Stimulated activated effector memory CD8-positive, alpha-beta T cell treated with anti-CD3 and anti-CD28 coated beads, Interleukin-12 subunit alpha, Interleukin-12 subunit beta, amount 100 ng/mL, for 72 hours (primary cell): Measurements from ENCODE around the gene IKZF5.
A peak's percentile ranks its signal among the peaks of the same experiment; 100 is the strongest.

Experiments used
- ATAC-seq: fragments of 150-1000 bp; cut with Tn5 transposase; 2 replicates; pipeline ENCODE4 v1.10.0; 2021
- DNase-seq, 2 donors: peaks; one replicate each; pipeline ENCODE4 v3.0.0; 2021 to 2022; ENCODE audit warnings: low spot score in 2 of 2
- H3K27ac Mint-ChIP-seq: one replicate; pipeline ENCODE4 v1.8.0; 2022; ENCODE audit warnings: mild to moderate bottlenecking, mixed read lengths
- H3K36me3 Mint-ChIP-seq: one replicate; pipeline ENCODE4 v1.8.0; 2022; ENCODE audit warnings: mild to moderate bottlenecking, mixed read lengths
- H3K4me1 Mint-ChIP-seq: one replicate; pipeline ENCODE4 v1.8.0; 2022; ENCODE audit warnings: mixed read lengths
- H3K4me3 Mint-ChIP-seq: one replicate; pipeline ENCODE4 v1.8.0; 2022; ENCODE audit warnings: mild to moderate bottlenecking, mixed read lengths
- H3K9me3 Mint-ChIP-seq: one replicate; pipeline ENCODE4 v1.8.0; 2022; ENCODE audit warnings: mixed read lengths

IKZF5 gene

DNA sequence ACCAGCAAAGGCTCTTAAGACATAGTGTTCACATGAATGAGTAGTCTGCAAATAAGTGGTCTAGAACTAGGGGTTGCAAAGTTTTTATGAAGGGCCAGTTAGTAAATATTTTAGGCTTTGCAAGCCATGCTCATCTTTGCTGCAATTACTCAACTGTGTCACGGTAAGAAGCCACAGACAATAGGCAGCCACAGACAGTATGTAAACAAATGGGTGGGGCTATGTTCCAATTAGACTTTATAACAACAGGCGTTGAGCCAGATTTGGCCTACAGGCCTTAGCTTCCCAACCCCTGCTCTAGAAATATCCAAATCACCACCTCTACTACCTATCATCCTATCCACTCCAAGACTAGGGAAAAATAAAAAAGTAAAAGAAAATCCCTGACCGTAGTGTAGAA, 9.2 kb downstream of the IKZF5 start:
- Mint-ChIP-seq H3K27ac (no peak overlapping the region), H3K9me3 (no peaks in the 10 kb centered on the region), H3K36me3 (peaks cover 56% of the 10 kb centered on the region), H3K4me1 (peaks cover 40% of the 10 kb centered on the region), H3K4me3 (no peak overlapping the region)
- no peak for DNase-seq
- ATAC-seq, result peak; percentile 58

DNA sequence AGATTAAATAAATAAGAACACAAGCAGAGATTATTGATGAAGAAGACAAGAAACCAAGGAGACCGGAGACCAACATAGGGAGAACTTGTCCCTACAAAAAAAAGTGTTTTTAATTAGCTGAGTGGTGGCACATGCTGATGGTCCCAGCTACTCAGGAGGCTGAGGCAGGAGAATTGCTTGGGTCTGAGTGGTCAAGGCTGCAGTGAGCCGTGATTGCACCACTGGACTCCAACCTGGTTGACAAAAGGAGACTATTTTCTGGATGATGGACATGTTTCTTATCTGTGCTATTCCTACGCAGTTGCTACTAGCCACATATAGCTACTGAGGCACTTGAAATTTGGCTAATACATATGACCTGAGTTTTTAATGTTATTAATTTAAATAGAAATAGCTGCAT, 9.7 kb downstream of the IKZF5 start:
- no peak overlapping the region for H3K4me3 Mint-ChIP-seq
- H3K36me3 Mint-ChIP-seq, result peaks cover 56% of the 10 kb centered on the region
- H3K9me3 Mint-ChIP-seq, result no peaks in the 10 kb centered on the region
- H3K27ac Mint-ChIP-seq, result peak overlapping the region; percentile 40
- DNase-seq (no peak), ATAC-seq (no peak)
- peaks cover 37% of the 10 kb centered on the region for H3K4me1 Mint-ChIP-seq

DNA sequence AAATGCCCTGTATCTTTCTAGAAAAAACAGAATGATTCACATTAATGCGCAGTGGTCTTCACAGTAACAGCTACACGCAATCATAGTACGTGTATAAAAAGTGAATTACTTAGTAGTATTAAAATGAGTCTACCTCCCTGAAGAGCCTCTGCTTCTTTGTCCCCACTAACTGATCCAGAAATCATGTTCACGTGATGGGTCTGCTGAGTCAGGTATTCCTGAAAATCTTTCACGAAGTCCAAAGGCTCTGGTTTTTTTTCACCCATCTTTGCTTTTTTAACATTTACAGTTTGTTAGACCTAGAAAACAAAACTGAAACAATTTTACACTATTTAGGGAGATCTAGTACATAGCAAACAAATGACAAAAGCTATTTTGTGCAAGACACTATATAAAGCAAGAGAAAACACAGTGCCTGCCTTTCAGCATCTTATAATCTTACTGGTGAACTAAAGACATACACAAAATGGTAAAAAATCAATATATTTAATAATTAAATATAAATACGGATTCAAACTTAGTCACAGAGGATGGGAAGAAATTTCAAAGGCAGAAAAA, 10.2 kb downstream of the IKZF5 start:
- Mint-ChIP-seq H3K4me3 (no peak overlapping the region), H3K4me1 (peaks cover 33% of the 10 kb centered on the region), H3K36me3 (peaks cover 60% of the 10 kb centered on the region), H3K9me3 (no peaks in the 10 kb centered on the region), H3K27ac (peak overlapping the region; percentile 40)
- ATAC-seq (no peak), DNase-seq (no peak)

DNA sequence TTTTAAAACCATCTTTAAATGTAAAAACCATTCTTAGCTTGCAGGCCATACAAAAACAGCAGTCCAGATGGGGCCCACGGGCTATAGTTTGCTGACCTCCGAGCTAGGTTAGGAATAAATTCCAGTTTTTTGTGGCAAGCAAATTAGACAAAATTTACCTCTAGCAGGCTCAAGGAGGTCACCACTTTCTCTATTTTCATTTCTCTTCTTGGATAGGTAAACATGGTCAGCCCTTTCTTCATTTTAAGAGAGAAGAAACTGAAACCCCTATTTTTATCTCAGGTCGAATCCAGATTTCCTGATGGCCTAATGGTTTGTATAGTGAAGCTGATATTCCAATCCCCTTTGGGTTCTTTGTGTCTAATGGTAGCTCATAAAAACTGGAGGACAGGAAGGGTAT, 10.7 kb downstream of the IKZF5 start:
- Mint-ChIP-seq H3K27ac (peak overlapping the region; percentile 40), H3K4me1 (peaks cover 33% of the 10 kb centered on the region), H3K36me3 (peaks cover 65% of the 10 kb centered on the region), H3K4me3 (no peak overlapping the region), H3K9me3 (no peaks in the 10 kb centered on the region)
- DNase-seq (no peak), ATAC-seq (no peak)

DNA sequence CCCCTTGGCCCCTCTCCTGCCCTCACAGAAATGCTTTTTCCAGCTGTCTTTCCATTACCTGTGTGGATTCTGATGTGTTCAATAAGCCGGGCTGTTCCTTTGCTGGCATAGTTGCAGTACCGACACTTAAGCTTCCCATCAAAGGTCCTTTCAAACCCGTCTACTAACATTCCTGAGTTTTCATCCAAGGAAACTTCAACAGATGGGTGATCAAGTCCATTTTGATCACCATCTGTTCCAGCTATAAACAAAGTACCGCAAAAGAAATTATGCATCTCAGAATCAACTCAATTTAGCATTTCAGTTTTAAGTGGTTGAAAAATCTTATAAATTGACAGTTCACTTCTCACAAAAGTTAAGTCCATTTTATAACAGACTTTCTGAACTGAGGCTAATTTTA, 12.7 kb downstream of the IKZF5 start:
- peaks cover 78% of the 10 kb centered on the region for H3K36me3 Mint-ChIP-seq
- no peak overlapping the region for H3K4me3 Mint-ChIP-seq
- ATAC-seq (no peak), DNase-seq (no peak)
- peaks cover 20% of the 10 kb centered on the region for H3K4me1 Mint-ChIP-seq
- no peaks in the 10 kb centered on the region for H3K9me3 Mint-ChIP-seq
- peak overlapping the region; percentile 44 for H3K27ac Mint-ChIP-seq

DNA sequence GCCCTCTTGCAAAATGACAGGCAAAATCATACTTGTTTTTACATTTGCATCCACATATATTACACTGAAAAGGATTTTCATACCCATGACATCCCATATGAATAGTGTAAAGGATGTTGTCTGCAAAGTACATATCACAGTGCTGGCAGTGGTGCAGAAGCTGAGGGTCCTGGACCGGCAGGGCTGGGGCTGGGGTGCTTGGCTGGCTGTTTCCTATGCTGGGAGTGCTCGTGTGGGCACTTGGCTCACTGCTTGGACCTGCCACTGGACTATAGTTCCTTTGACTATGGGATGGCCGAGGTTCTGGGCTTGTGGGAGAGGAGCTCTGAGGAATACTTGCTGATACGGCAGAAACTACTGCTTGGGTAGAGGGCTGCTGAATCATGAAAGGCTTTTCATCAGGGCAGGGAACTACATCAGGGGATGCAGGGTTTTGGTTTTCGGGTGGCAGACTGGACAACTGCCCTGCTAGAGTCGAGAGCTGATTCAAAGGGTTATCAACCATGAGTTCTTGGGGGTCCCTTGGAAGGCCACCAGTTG, 14.7 kb downstream of the IKZF5 start:
- ATAC-seq (no peak), DNase-seq (no peak)
- no peaks in the 10 kb centered on the region for H3K9me3 Mint-ChIP-seq
- H3K4me1 Mint-ChIP-seq, result no peaks in the 10 kb centered on the region
- H3K27ac Mint-ChIP-seq, result no peak overlapping the region
- peaks cover 83% of the 10 kb centered on the region for H3K36me3 Mint-ChIP-seq
- H3K4me3 Mint-ChIP-seq, result no peak overlapping the region

DNA sequence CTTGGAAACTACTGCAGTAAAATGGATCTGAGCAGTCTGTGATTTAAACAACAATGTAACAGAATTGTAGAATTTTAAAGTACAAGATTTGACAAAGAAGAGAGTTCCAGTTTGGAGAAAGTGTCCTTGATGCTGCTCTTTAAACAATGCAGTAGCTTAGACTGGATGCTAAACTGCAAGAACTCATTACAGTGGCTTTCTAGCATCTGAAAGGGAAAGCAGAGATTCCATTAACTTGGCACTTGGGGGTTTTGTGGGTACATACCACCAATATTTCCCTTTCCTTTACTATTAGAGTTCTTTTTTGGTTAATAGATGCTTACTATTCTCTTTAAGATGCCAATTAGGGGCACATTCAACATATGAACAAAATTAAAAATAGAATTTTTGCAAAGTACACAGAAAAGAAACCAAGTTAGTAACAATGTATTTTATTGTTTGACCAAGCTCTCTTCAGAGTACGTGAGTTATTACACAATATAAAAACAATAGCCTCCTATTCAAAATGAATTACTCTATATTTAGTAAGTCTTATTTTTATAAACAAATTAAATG, 16.5 kb downstream of the IKZF5 start:
- Mint-ChIP-seq H3K9me3 (no peaks in the 10 kb centered on the region), H3K4me3 (no peak overlapping the region), H3K27ac (no peak overlapping the region), H3K4me1 (no peaks in the 10 kb centered on the region), H3K36me3 (peaks cover 76% of the 10 kb centered on the region)
- DNase-seq (no peak), ATAC-seq (no peak)

DNA sequence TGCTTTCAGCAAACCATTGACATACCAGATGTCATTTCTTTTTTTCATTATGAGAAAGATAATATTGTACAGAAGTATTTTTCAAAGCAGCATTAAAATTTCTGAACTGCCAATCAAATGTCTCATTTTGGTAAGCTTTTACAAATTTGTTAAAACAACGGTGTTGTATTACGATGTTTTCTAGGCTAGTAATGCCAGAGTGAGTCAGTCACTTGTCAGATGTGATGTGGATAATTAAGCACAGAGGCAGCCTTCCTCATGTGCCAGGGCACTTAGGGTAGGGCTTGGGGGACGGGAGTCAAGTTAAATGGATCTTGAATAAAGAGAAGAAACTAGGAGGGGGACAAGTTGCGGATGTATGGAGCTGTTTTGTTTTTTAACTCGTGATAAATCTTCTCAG, 18.3 kb downstream of the IKZF5 start:
- Mint-ChIP-seq H3K4me3 (no peak overlapping the region), H3K4me1 (no peaks in the 10 kb centered on the region), H3K27ac (peak overlapping the region; percentile 59), H3K36me3 (peaks cover 61% of the 10 kb centered on the region), H3K9me3 (no peaks in the 10 kb centered on the region)
- no peak for ATAC-seq
- DNase-seq, result no peak

DNA sequence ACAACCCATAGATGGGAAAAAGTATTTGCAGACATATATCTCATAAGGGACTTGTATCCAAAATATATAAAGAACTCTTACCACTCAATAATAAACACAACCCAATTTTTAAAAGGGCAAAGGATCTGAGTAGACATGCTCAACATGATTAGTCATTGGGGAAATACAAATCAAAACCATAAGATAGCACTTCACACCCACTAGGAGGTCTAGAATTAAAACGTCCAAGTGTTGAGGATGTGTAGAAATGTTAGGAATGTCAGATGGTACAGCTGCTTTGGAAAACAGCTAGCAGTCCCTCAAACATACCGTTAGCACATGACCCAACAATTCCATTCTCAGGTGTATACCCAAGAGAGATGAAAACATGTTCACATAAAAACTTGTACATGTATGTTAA, 20.1 kb downstream of the IKZF5 start:
- Mint-ChIP-seq H3K27ac (no peak overlapping the region), H3K36me3 (peaks cover 50% of the 10 kb centered on the region), H3K9me3 (no peaks in the 10 kb centered on the region), H3K4me1 (no peaks in the 10 kb centered on the region), H3K4me3 (no peak overlapping the region)
- DNase-seq (no peak), ATAC-seq (no peak)

DNA sequence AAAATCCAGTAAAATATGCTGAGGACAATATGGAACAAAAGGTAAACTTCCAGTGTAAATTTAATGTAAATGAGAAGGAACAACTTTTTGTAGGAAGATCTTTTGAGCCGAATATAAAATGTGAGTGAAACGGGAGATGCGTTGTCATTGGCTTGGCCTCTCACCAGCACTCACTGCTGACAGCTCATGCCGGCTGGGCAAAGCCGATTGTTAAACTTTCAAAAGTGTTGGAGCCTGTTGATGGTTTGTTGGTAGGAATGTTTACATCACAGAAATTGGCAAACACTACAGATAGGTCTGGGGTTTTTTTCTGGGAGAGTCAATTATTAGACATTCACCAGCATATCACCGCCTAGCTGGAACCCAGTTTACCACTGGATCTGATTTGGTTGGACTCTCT, 22.3 kb downstream of the IKZF5 start:
- Mint-ChIP-seq H3K9me3 (no peaks in the 10 kb centered on the region), H3K4me1 (peaks cover 2% of the 10 kb centered on the region), H3K27ac (no peak overlapping the region), H3K4me3 (no peak overlapping the region), H3K36me3 (peaks cover 30% of the 10 kb centered on the region)
- no peak for DNase-seq
- ATAC-seq, result no peak

DNA sequence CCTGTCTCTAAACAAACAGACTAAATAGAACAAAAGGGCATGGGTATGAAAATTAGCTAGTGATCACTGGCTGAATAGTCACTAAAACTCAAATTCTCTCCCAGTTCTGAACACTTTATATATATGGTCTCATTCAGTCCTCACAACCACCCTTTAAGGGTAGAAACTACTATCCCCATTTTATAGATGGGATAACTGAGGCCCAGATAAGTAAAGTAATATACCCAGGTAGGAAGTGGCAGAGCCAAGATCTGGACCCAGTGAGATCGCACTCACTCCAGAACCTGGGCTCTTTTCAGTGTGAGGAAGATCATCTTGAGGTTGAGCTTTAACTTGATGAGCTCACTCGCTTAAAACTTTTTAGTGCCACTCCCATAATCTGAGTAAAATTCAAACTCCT, 23.9 kb downstream of the IKZF5 start:
- H3K36me3 Mint-ChIP-seq, result peaks cover 26% of the 10 kb centered on the region
- H3K27ac Mint-ChIP-seq, result peak overlapping the region; percentile 9
- no peak overlapping the region for H3K4me3 Mint-ChIP-seq
- no peaks in the 10 kb centered on the region for H3K9me3 Mint-ChIP-seq
- DNase-seq, result no peak
- no peak for ATAC-seq
- peaks cover 14% of the 10 kb centered on the region for H3K4me1 Mint-ChIP-seq

DNA sequence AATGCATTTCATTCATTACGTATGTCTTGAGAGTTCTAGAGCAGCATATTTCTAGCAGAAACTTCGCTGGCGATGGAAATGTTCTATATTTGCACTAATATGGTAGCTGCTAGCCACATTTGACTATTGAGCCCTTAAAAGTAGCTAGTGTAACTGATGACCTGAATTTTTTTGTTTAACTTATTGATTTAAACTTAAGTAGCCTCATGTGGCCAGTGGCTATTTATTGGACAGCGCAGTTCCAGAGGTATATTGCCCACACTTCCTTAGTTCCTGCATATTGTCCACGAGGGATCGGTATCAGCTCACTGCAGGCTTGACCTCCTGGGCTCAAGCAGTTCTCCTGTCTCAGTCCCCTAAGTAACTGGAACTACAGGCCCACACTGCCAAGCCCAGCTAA, 24.7 kb downstream of the IKZF5 start:
- Mint-ChIP-seq H3K9me3 (no peaks in the 10 kb centered on the region), H3K4me1 (peaks cover 15% of the 10 kb centered on the region), H3K36me3 (peaks cover 26% of the 10 kb centered on the region), H3K4me3 (no peak overlapping the region), H3K27ac (no peak overlapping the region)
- ATAC-seq (no peak), DNase-seq (no peak)

DNA sequence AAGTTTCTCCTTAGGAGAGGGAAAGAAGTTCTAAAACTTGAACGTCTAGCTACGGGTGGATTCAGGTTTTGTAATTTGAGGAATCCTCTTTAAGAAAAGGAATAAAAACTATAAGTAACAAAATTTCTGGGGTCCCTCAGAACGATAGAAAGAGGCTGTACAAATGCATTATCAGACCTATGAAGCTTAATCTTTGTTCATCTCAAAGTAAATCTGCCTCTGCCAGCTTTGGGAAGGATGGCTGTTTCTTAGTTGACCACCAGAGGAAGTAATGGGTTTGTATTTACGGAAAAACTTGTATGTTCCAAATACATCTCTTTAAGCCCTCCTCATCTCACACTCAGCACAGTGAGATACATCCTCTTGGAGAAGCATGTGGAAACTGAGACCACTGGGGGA, 27.5 kb downstream of the IKZF5 start:
- Mint-ChIP-seq H3K27ac (peak overlapping the region; percentile 95), H3K9me3 (no peaks in the 10 kb centered on the region), H3K4me1 (peaks cover 15% of the 10 kb centered on the region), H3K4me3 (peak overlapping the region; percentile 80), H3K36me3 (peaks cover 19% of the 10 kb centered on the region)
- no peak for DNase-seq
- ATAC-seq, result no peak

DNA sequence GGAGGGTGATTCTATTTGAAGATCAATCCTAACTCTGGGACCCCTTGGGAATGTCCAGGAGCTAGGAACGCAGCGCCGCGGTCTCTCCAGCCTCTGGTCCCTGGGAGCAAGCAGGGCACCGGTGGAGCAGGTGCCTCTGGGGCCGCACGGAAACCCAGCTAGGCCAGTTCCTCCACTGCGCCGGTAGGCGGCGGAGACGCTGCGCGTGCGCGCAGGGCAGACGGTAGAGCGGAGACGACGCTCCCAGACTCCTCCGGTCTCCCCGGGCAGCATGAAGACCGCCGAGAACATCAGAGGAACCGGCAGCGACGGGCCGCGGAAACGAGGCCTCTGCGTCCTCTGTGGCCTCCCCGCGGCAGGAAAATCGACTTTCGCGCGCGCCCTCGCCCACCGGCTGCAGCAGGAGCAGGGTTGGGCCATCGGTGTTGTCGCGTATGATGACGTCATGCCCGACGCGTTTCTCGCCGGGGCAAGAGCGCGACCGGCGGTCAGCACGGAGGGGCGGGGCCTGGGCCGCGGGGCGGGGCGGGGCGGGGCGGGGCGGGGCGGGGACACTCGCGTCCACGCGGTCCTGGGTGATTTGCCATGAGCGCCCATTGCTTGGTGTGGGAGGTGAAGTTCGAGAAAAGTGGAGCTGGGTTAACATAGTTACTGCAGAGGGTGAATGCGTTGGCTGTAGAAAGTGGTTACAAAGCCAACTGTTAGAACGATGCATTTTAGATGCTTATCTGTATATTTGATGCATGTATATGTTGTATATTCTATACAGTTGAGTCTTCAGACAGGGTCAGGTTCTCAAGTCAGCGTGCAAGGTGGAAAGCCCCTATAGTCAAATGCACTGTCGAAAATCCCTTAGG, 28.2 kb downstream of the IKZF5 start, which contains the start of gene PSTK:
TSS of gene PSTK (plus strand) at position 193 of the 857 bp plus-strand sequence. CDS start at position 272, 79 bp downstream.
- ATAC-seq (peak; percentile 98), DNase-seq (peak; percentile 88 to 94)
- Mint-ChIP-seq H3K4me1 (peaks cover 15% of the 10 kb centered on the region), H3K27ac (peak within 1 kb of the TSS; percentile 95), H3K36me3 (peaks cover 19% of the 10 kb centered on the region), H3K9me3 (no peaks in the 10 kb centered on the region), H3K4me3 (peak within 1 kb of the TSS; percentile 80)

DNA sequence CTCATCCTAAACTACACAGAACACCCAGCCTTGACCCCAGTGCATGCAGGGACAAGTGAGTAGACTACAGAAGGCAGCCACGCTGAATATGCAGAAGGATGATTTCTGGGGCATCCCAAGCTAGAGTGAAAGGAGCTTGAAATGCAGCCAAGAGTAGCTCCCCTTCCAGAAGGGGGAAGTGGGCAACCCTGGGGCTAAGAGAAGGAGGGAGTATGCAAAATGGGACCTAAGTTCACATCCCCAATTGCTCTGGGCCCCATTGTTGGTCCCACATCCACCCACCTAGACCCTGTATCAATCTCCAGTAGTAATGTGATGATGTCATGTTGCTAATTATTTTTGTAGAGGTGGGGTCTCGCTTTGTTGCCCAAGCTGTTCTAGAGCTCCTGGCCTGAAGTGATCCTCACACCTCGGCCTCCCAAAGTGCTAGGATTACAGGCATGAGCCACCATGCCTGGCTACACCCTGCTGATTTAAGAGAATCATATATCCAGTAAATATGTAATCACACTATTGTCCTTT, 34.0 kb downstream of the IKZF5 start:
- H3K4me3 Mint-ChIP-seq, result no peak overlapping the region
- DNase-seq (no peak), ATAC-seq (no peak)
- H3K27ac Mint-ChIP-seq, result no peak overlapping the region
- no peaks in the 10 kb centered on the region for H3K36me3 Mint-ChIP-seq
- H3K4me1 Mint-ChIP-seq, result no peaks in the 10 kb centered on the region
- no peaks in the 10 kb centered on the region for H3K9me3 Mint-ChIP-seq
